ENCODE data around the gene ODAD4. TPM values are rescaled to one million over a fixed set of nuclear protein-coding genes. Genes with fewer than 3 reads are reported as not detected.
A peak's percentile ranks its signal among the peaks of the same experiment; 100 is the strongest.

ODAD4 gene
- total RNA-seq, 4 donors from 2014 or later = 0.32 to 0.55 TPM; not detected in 2

DNA sequence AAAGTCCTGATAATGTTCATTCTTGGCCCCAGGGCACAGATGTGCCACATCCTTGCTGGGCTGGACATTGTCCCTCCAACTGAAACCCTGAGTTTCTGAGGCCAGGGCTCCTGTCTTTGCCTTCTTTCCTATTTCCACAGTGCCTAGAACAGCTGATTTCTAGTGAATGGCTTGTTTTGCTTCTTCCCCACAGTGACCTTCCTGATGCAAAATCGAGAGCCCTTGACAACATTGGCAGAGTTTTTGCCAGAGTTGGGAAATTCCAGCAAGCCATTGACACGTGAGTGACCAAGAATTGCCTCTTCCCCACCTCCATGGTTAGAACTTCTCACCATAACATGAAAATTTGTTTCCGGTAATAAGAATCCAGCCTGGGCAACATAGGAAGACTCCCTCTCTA lies 14.5 kb downstream of the ODAD4 start:
- in situ Hi-C loops (cut with MboI; ENCODE audit: low pct_ligation_motif_present in 1 of 4, low pct_unique_long_range_greater_than_20kb in 1 of 4, low sequenced_read_pairs in 3 of 4) = no loop called here

DNA sequence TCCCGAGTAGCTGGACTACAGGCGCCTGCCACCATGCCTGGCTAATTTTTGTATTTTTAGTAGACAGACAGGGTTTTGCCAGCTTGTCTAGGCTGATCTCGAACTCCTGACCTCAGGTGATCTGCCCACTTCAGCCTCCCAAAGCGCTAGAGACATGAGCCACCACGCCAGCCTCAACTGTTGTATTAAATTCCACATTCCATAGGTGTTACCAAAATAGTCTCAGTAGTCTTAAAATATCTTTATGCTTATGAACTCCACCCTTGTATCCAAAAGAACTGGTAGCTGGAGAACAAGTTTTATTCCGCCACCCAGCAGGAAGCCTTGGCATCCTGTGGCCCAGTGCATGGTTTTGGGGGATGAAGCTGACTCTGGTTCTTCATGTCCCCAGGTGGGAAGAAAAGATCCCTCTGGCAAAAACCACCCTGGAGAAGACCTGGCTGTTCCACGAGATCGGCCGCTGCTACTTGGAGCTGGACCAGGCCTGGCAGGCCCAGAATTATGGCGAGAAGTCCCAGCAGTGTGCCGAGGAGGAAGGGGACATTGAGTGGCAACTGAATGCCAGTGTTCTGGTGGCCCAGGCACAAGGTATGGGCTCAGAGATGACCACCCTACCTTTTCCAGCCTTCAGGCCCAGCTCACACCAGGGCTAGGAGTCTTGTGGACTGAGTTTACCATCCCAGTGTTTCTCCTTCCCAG lies 18.5 kb downstream of the ODAD4 start:
- Histone ChIP-seq H3K27me3 (no peaks in the 10 kb centered on the region), H3K36me3 (no peaks in the 10 kb centered on the region), H3K4me1 (no peaks in the 10 kb centered on the region), H3K9me3 (no peaks in the 10 kb centered on the region), H3K27ac (no peak overlapping the region), H3K4me3 (no peak overlapping the region)
- DNase-seq = no peak
- no peak for TF ChIP-seq EP300 (IDR thresholded peaks at IDR 0.05; ENCODE audit: low read depth)
- TF ChIP-seq, protein P1, sequence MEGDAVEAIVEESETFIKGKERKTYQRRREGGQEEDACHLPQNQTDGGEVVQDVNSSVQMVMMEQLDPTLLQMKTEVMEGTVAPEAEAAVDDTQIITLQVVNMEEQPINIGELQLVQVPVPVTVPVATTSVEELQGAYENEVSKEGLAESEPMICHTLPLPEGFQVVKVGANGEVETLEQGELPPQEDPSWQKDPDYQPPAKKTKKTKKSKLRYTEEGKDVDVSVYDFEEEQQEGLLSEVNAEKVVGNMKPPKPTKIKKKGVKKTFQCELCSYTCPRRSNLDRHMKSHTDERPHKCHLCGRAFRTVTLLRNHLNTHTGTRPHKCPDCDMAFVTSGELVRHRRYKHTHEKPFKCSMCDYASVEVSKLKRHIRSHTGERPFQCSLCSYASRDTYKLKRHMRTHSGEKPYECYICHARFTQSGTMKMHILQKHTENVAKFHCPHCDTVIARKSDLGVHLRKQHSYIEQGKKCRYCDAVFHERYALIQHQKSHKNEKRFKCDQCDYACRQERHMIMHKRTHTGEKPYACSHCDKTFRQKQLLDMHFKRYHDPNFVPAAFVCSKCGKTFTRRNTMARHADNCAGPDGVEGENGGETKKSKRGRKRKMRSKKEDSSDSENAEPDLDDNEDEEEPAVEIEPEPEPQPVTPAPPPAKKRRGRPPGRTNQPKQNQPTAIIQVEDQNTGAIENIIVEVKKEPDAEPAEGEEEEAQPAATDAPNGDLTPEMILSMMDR (IDR thresholded peaks at IDR 0.05) = no peak
- no peak for TF ChIP-seq POLR2AphosphoS5 (IDR thresholded peaks at IDR 0.05)
- no peak for TF ChIP-seq POLR2A (IDR thresholded peaks at IDR 0.05)
- intact Hi-C loops (cut with DNase I; ENCODE audit: low total_unique reads) (no loop called here), in situ Hi-C loops (cut with MboI; ENCODE audit: low pct_ligation_motif_present in 1 of 4, low pct_unique_long_range_greater_than_20kb in 1 of 4, low sequenced_read_pairs in 3 of 4) (no loop called here)
- 81 to 100% methylated on average over 3 to 11 of the region's 11 CpGs for WGBS, 2 donors (ENCODE audit: low coverage in 1 of 2)

More for the DNA sequence above, 14.5 kb downstream of the ODAD4 start:
- 71 to 72% methylated on average over 2 to 3 of the region's 3 CpGs for WGBS, 2 donors (ENCODE audit: low coverage in 1 of 2)
- no peaks in the 10 kb centered on the region for H3K36me3 ChIP-seq
- no peak overlapping the region for H3K27ac ChIP-seq
- no peak for TF ChIP-seq EP300 (IDR thresholded peaks at IDR 0.05; ENCODE audit: low read depth)
- TF ChIP-seq, protein P1 (IDR thresholded peaks at IDR 0.05) = no peak
- TF ChIP-seq POLR2AphosphoS5 (IDR thresholded peaks at IDR 0.05) = no peak
- TF ChIP-seq POLR2A (IDR thresholded peaks at IDR 0.05) = no peak
- H3K9me3 ChIP-seq = no peaks in the 10 kb centered on the region
- no peaks in the 10 kb centered on the region for H3K27me3 ChIP-seq
- no peak for DNase-seq
- no peaks in the 10 kb centered on the region for H3K4me1 ChIP-seq
- intact Hi-C loops (cut with DNase I; ENCODE audit: low total_unique reads) = no loop called here
- H3K4me3 ChIP-seq = no peak overlapping the region

DNA sequence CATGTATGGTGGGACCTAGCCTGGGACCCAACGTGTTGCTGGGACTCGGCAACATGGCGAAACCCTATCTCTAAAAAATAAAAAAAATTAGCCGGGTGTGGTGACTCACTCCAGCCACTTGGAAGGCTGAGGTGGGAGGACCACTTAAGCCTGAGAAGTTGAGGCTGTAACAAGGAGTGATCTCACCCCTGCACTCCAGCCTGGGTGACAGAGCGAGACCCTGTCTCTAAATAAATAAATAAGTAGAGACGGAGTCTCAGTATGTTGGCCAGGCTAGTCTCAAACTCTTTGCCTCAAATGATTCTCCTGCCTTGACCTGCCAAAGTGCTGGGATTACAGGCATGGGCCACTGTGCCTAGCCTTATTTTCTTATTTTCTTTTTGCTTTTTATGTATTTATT lies 26.1 kb downstream of the ODAD4 start:
- H3K4me3 ChIP-seq = no peak overlapping the region
- H3K4me1 ChIP-seq = peaks cover 0 to 11% (median 0%) of the 10 kb centered on the region in 4 donors
- WGBS, 2 donors (ENCODE audit: low coverage in 1 of 2) = 91 to 96% methylated on average over 4 to 6 of the region's 6 CpGs
- H3K36me3 ChIP-seq = no peaks in the 10 kb centered on the region
- H3K9me3 ChIP-seq = no peaks in the 10 kb centered on the region
- H3K27me3 ChIP-seq = no peaks in the 10 kb centered on the region
- intact Hi-C loops (cut with DNase I; ENCODE audit: low total_unique reads) = no loop called here
- no peak for DNase-seq
- in situ Hi-C loops (cut with MboI; ENCODE audit: low pct_ligation_motif_present in 1 of 4, low pct_unique_long_range_greater_than_20kb in 1 of 4, low sequenced_read_pairs in 3 of 4) = no loop called here
- TF ChIP-seq POLR2A (IDR thresholded peaks at IDR 0.05) (no peak), EP300 (IDR thresholded peaks at IDR 0.05; ENCODE audit: low read depth) (no peak), POLR2AphosphoS5 (IDR thresholded peaks at IDR 0.05) (no peak)
- TF ChIP-seq, protein P1 (IDR thresholded peaks at IDR 0.05) = no peak
- no peak overlapping the region for H3K27ac ChIP-seq

DNA sequence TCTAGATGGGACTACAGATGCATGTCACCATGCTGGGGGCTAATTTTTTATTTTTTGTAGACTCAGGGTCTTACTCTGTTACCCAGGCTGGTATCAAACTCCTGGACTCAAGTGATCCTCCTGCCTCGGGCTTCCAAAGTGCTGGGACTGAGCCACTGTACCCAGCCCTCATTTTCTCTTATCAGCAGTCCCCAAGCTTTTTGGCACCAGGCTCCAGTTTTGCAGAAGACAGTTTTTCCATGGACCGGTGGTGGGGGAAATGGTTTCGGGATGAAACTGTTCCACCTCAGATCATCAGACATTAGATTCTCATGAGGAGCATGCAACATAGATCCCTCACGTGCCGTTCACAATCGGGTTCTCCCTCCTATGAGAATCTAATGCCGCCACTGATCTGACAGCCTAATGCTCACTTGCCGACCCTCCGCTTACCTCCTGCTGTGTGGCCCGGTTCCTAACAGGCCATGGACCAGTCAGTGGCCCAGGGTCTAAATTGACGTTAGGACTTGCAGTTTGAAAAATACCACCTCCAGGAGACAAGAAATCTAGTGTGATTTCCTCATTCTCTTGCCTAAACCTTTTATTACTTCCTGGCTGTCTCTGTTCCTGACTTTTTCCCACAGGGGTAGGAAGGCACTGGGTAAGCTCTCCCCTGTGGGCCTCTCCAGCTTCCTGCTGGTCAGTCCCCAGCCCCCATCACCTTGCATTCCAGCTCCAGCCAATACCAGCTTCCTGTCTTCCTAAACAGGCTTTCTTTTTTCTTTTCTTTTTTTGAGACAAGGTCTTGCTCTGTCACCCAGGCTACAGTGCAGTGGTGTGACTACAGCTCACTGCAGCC lies 26.8 kb downstream of the ODAD4 start:
- H3K27ac ChIP-seq = peak overlapping the region in 1 of 4 donors; percentile 13
- TF ChIP-seq POLR2AphosphoS5 (IDR thresholded peaks at IDR 0.05) = no peak
- TF ChIP-seq POLR2A (IDR thresholded peaks at IDR 0.05) = no peak
- in situ Hi-C loops (cut with MboI; ENCODE audit: low pct_ligation_motif_present in 1 of 4, low pct_unique_long_range_greater_than_20kb in 1 of 4, low sequenced_read_pairs in 3 of 4) = no loop called here
- no peak for DNase-seq
- H3K36me3 ChIP-seq = no peaks in the 10 kb centered on the region
- H3K4me1 ChIP-seq = peaks cover 0 to 11% (median 0%) of the 10 kb centered on the region in 4 donors
- 47 to 81% methylated on average over 3 to 11 of the region's 11 CpGs for WGBS, 2 donors (ENCODE audit: low coverage in 1 of 2)
- intact Hi-C loops (cut with DNase I; ENCODE audit: low total_unique reads) = no loop called here
- no peak overlapping the region for H3K4me3 ChIP-seq
- H3K9me3 ChIP-seq = no peaks in the 10 kb centered on the region
- H3K27me3 ChIP-seq = no peaks in the 10 kb centered on the region
